Activated B cell treated with CpG ODN at 0.5 μM for 24 hours (primary cell): ENCODE measurements around the gene CRACR2A. TPM values are rescaled to one million over a fixed set of nuclear protein-coding genes. Genes with fewer than 3 reads are reported as not detected.

ENCODE experiments used
- ATAC-seq: fragments of 200-7000 bp; cut with Tn5 transposase; one replicate; pipeline ENCODE4 v1.10.0; 2021; ENCODE audit warnings: low read depth, mild to moderate bottlenecking, moderate library complexity
- CTCF ChIA-PET: fragments of 350-600 bp; sonication (Branson Sonifier 250); formaldehyde crosslinking; loops from one replicate; lab custom pipeline; 2021; ENCODE audit warnings: antibody characterized with exemption; lab: Charles Lee
- POLR2A ChIA-PET: fragments of 350-600 bp; sonication (Branson Sonifier 250); formaldehyde crosslinking; loops from one replicate; lab custom pipeline; 2021; ENCODE audit warnings: antibody characterized with exemption; lab: Charles Lee
- DNase-seq: peaks from one replicate; pipeline ENCODE4 v3.0.0; 2022
- H3K27ac Mint-ChIP-seq: one replicate; pipeline ENCODE4 v1.8.0; 2020; ENCODE audit warnings: mixed read lengths
- H3K27me3 Mint-ChIP-seq: one replicate; pipeline ENCODE4 v1.8.0; 2021; ENCODE audit warnings: mixed read lengths
- H3K36me3 Mint-ChIP-seq: one replicate; pipeline ENCODE4 v1.8.0; 2021; ENCODE audit warnings: low read depth, mixed read lengths
- H3K4me1 Mint-ChIP-seq: one replicate; pipeline ENCODE4 v1.8.0; 2021; ENCODE audit warnings: mixed read lengths
- H3K4me3 Mint-ChIP-seq: one replicate; pipeline ENCODE4 v1.8.0; 2020; ENCODE audit warnings: mild to moderate bottlenecking, mixed read lengths
- H3K9me3 Mint-ChIP-seq: one replicate; pipeline ENCODE4 v1.8.0; 2020; ENCODE audit warnings: mixed read lengths
- CTCF ChIP-seq: fragments of 200-600 bp; IDR thresholded peaks from one replicate; pipeline ENCODE4 v1.8.0; 2022; ENCODE audit warnings: antibody characterized with exemption, mild to moderate bottlenecking
- intact Hi-C: fragments of 100-400 bp; cut with micrococcal nuclease; formaldehyde crosslinking; loops from one replicate; pipeline ENCODE4 v1.15.1; 2024
- total RNA-seq: library from RNA; stranded (reverse); gene quantifications from 2 replicates; pipeline ENCODE4 v1.2.3, GENCODE V29; 2022

Gene CRACR2A
- total RNA-seq, 1 donor from 2014 or later: 25.8 TPM

GRCh38 chr12:3611860-3612703 lies 140.8 kb downstream of the CRACR2A start:
- CTCF ChIA-PET: no interaction called here
- POLR2A ChIA-PET: no interaction called here
- no peak for TF ChIP-seq CTCF
- Mint-ChIP-seq H3K27ac (no peak overlapping the region), H3K4me1 (peaks cover 13% of the 10 kb centered on the region), H3K4me3 (no peak overlapping the region), H3K36me3 (peaks cover 71% of the 10 kb centered on the region), H3K9me3 (peaks cover 11% of the 10 kb centered on the region), H3K27me3 (no peaks in the 10 kb centered on the region)
- no peak for ATAC-seq
- DNase-seq: no peak
- intact Hi-C loops: no loop called here

GRCh38 chr12:3607821-3608220 lies 145.1 kb downstream of the CRACR2A start:
- ChIA-PET POLR2A (no interaction called here), CTCF (no interaction called here)
- H3K27ac Mint-ChIP-seq: no peak overlapping the region

GRCh38 chr12:3607039-3607720 lies 145.7 kb downstream of the CRACR2A start:
- ChIA-PET POLR2A (no interaction called here), CTCF (no interaction called here)
- no peaks in the 10 kb centered on the region for H3K27me3 Mint-ChIP-seq
- no peak overlapping the region for H3K27ac Mint-ChIP-seq
- no peak overlapping the region for H3K4me3 Mint-ChIP-seq
- DNase-seq (no peak), ATAC-seq (no peak)
- peaks cover 11% of the 10 kb centered on the region for H3K9me3 Mint-ChIP-seq
- intact Hi-C loops: no loop called here
- peaks cover 28% of the 10 kb centered on the region for H3K36me3 Mint-ChIP-seq
- peaks cover 13% of the 10 kb centered on the region for H3K4me1 Mint-ChIP-seq
- TF ChIP-seq CTCF: no peak

More at GRCh38 chr12:3607821-3608220, 145.1 kb downstream of the CRACR2A start:
- ATAC-seq (no peak), DNase-seq (no peak)
- H3K27me3 Mint-ChIP-seq: no peaks in the 10 kb centered on the region
- intact Hi-C loops: no loop called here
- H3K4me1 Mint-ChIP-seq: peaks cover 13% of the 10 kb centered on the region
- peaks cover 31% of the 10 kb centered on the region for H3K36me3 Mint-ChIP-seq
- H3K9me3 Mint-ChIP-seq: peaks cover 11% of the 10 kb centered on the region
- no peak overlapping the region for H3K4me3 Mint-ChIP-seq
- TF ChIP-seq CTCF: no peak

GRCh38 chr12:3606128-3606527 lies 146.8 kb downstream of the CRACR2A start:
- no peak for ATAC-seq

More at GRCh38 chr12:3606128-3606527, 146.8 kb downstream of the CRACR2A start:
- DNase-seq: no peak
- Mint-ChIP-seq H3K36me3 (peaks cover 19% of the 10 kb centered on the region), H3K27me3 (peaks cover 4% of the 10 kb centered on the region), H3K9me3 (peaks cover 9% of the 10 kb centered on the region), H3K4me3 (no peak overlapping the region), H3K4me1 (peaks cover 13% of the 10 kb centered on the region), H3K27ac (no peak overlapping the region)
- intact Hi-C loops: no loop called here
- no peak for TF ChIP-seq CTCF
- POLR2A ChIA-PET: no interaction called here
- CTCF ChIA-PET: no interaction called here
